Mesodermal cell (in vitro differentiated cells): ENCODE data around the gene PLA2G4A.

Experiments
- H3K27ac ChIP-seq: 2 replicates; pipeline ENCODE4 v1.7.0; 2013; ENCODE audit warnings: mild to moderate bottlenecking, low read depth, low read length, moderate library complexity; ENCODE audit not compliant: severe bottlenecking
- H3K36me3 ChIP-seq: 2 replicates; pipeline ENCODE4 v1.7.1; 2013; ENCODE audit warnings: mild to moderate bottlenecking, low read length, moderate library complexity; ENCODE audit not compliant: control insufficient read depth, insufficient read depth
- H3K4me1 ChIP-seq: one replicate; pipeline ENCODE4 v1.7.1; 2013; ENCODE audit warnings: mild to moderate bottlenecking, low read length; ENCODE audit not compliant: insufficient read depth, control insufficient read depth, poor library complexity, severe bottlenecking
- H3K4me3 ChIP-seq: 2 replicates; pipeline ENCODE4 v1.7.0; 2013; ENCODE audit warnings: low read length, control low read depth, mild to moderate bottlenecking; ENCODE audit not compliant: insufficient read depth, poor library complexity, severe bottlenecking; ENCODE audit errors: extremely low read depth
- H3K9me3 ChIP-seq: 2 replicates; pipeline ENCODE4 v1.7.1; 2013; ENCODE audit warnings: mild to moderate bottlenecking, low read length, moderate library complexity; ENCODE audit not compliant: control insufficient read depth
- whole genome bisulfite sequencing, 2 experiments: methylation state at CpG; one replicate each; pipeline ENCODE4 v1.1.5; 2013; ENCODE audit warnings: missing lambda C conversion rate in 2 of 2; ENCODE audit not compliant: insufficient coverage in 2 of 2; 5-methylcytosine and 5-hydroxymethylcytosine counted together

The PLA2G4A gene

GRCh38 chr1:186848509-186849130 lies 19.9 kb downstream of the PLA2G4A start:
- no peak overlapping the region for H3K4me3 ChIP-seq
- peak overlapping the region; percentile 36 for H3K27ac ChIP-seq
- H3K9me3 ChIP-seq: no peaks in the 10 kb centered on the region
- H3K4me1 ChIP-seq: peaks cover 6% of the 10 kb centered on the region
- no peaks in the 10 kb centered on the region for H3K36me3 ChIP-seq

- Histone ChIP-seq H3K36me3 (no peaks in the 10 kb centered on the region), H3K9me3 (no peaks in the 10 kb centered on the region), H3K27ac (no peak overlapping the region), H3K4me1 (peaks cover 6% of the 10 kb centered on the region), H3K4me3 (no peak overlapping the region)
- 92 to 93% methylated on average over 3 to 5 of the region's 5 CpGs for WGBS, 2 experiments
These were observed 20.5 kb downstream of the PLA2G4A start for GRCh38 chr1:186849271-186849671.

GRCh38 chr1:186849826-186850225 lies 21.1 kb downstream of the PLA2G4A start:
- H3K9me3 ChIP-seq: no peaks in the 10 kb centered on the region
- H3K4me1 ChIP-seq: peaks cover 6% of the 10 kb centered on the region
- H3K27ac ChIP-seq: no peak overlapping the region
- no peaks in the 10 kb centered on the region for H3K36me3 ChIP-seq
- no peak overlapping the region for H3K4me3 ChIP-seq

GRCh38 chr1:186854102-186854501 lies 25.4 kb downstream of the PLA2G4A start:
- H3K9me3 ChIP-seq: no peaks in the 10 kb centered on the region
- H3K36me3 ChIP-seq: no peaks in the 10 kb centered on the region
- H3K27ac ChIP-seq: no peak overlapping the region
- peaks cover under 1% of the 10 kb centered on the region for H3K4me1 ChIP-seq
- WGBS, 2 experiments: no CpG with 5 or more reads among the region's 4 CpGs
- no peak overlapping the region for H3K4me3 ChIP-seq

GRCh38 chr1:186858923-186859322 lies 30.2 kb downstream of the PLA2G4A start:
- Histone ChIP-seq H3K4me1 (no peaks in the 10 kb centered on the region), H3K4me3 (no peak overlapping the region), H3K27ac (no peak overlapping the region), H3K9me3 (no peaks in the 10 kb centered on the region), H3K36me3 (no peaks in the 10 kb centered on the region)

- H3K36me3 ChIP-seq: no peaks in the 10 kb centered on the region
- H3K27ac ChIP-seq: no peak overlapping the region
- H3K9me3 ChIP-seq: no peaks in the 10 kb centered on the region
- H3K4me1 ChIP-seq: no peaks in the 10 kb centered on the region
- WGBS, 2 experiments: 71 to 75% methylated on average over 1 to 2 of the region's 2 CpGs
- no peak overlapping the region for H3K4me3 ChIP-seq
These were observed 31.2 kb downstream of the PLA2G4A start for GRCh38 chr1:186859995-186860394.

- Histone ChIP-seq H3K36me3 (no peaks in the 10 kb centered on the region), H3K27ac (no peak overlapping the region), H3K4me1 (no peaks in the 10 kb centered on the region), H3K4me3 (no peak overlapping the region), H3K9me3 (no peaks in the 10 kb centered on the region)
- WGBS, 2 experiments: no CpG with 5 or more reads among the region's 1 CpG
These were observed 35.5 kb downstream of the PLA2G4A start for GRCh38 chr1:186864296-186864695.

- H3K36me3 ChIP-seq: no peaks in the 10 kb centered on the region
- no peaks in the 10 kb centered on the region for H3K9me3 ChIP-seq
- H3K4me3 ChIP-seq: no peak overlapping the region
- no peaks in the 10 kb centered on the region for H3K4me1 ChIP-seq
- H3K27ac ChIP-seq: no peak overlapping the region
- WGBS, 2 experiments: no CpG with 5 or more reads among the region's 1 CpG
These were observed 36.5 kb downstream of the PLA2G4A start for GRCh38 chr1:186865253-186865652.

GRCh38 chr1:186865857-186866256 lies 37.1 kb downstream of the PLA2G4A start:
- Histone ChIP-seq H3K4me3 (no peak overlapping the region), H3K27ac (no peak overlapping the region), H3K4me1 (no peaks in the 10 kb centered on the region), H3K36me3 (no peaks in the 10 kb centered on the region), H3K9me3 (no peaks in the 10 kb centered on the region)
- WGBS, 2 experiments: 100% methylated on average over 1 of the region's 3 CpGs; no CpG with 5 or more reads in 1 of the 2 experiments

- no peaks in the 10 kb centered on the region for H3K9me3 ChIP-seq
- 60 to 83% methylated on average over 1 of the region's 1 CpG for WGBS, 2 experiments
- no peak overlapping the region for H3K27ac ChIP-seq
- no peak overlapping the region for H3K4me3 ChIP-seq
- H3K4me1 ChIP-seq: no peaks in the 10 kb centered on the region
- no peaks in the 10 kb centered on the region for H3K36me3 ChIP-seq
These were observed 40.9 kb downstream of the PLA2G4A start for GRCh38 chr1:186869526-186870228.

- Histone ChIP-seq H3K4me3 (no peak overlapping the region), H3K27ac (no peak overlapping the region), H3K4me1 (no peaks in the 10 kb centered on the region), H3K36me3 (no peaks in the 10 kb centered on the region), H3K9me3 (no peaks in the 10 kb centered on the region)
- no CpG with 5 or more reads among the region's 1 CpG for WGBS, 2 experiments
These were observed 43.0 kb downstream of the PLA2G4A start for GRCh38 chr1:186871784-186872183.
